HG03354 (cell line): ENCODE data around the gene ANAPC2.
A peak's percentile ranks its signal among the peaks of the same experiment; 100 is the strongest.

Source experiments
- ATAC-seq: cut with Tn5 transposase; IDR thresholded peaks from one replicate; pipeline ENCODE4 v1.9.1; 2021; ENCODE audit warnings: mild to moderate bottlenecking; ENCODE audit not compliant: unreplicated experiment, poor library complexity, severe bottlenecking

The ANAPC2 gene

GRCh38 chr9:137227853-137228505, 39.6 kb upstream of the ANAPC2 start:
- ATAC-seq, result no peak

GRCh38 chr9:137227054-137227852, 38.9 kb upstream of the ANAPC2 start, which contains the start of gene RNF224:
RNF224 (plus strand) TSS chr9:137227502; CDS start chr9:137228336, 834 bp downstream.
- no peak for ATAC-seq

GRCh38 chr9:137226338-137227053, 38.1 kb upstream of the ANAPC2 start:
- no peak for ATAC-seq

- no peak for ATAC-seq
Observed at GRCh38 chr9:137225699-137226331, 37.5 kb upstream of the ANAPC2 start.

- ATAC-seq, result no peak
Observed at GRCh38 chr9:137224830-137225694, 36.7 kb upstream of the ANAPC2 start, which contains the start of gene CYSRT1. CYSRT1 (plus strand) TSS chr9:137225174; CDS start chr9:137225622, 448 bp downstream.

- ATAC-seq, result peak; percentile 74
Observed at GRCh38 chr9:137223078-137223970, 35.0 kb upstream of the ANAPC2 start.

- no peak for ATAC-seq
Observed at GRCh38 chr9:137222190-137223077, 34.1 kb upstream of the ANAPC2 start, which contains the start of gene RNF208. RNF208 (minus strand) TSS chr9:137222240; CDS start chr9:137221212, 1,028 bp downstream.

GRCh38 chr9:137221506-137222111, 33.2 kb upstream of the ANAPC2 start:
- ATAC-seq, result no peak

- ATAC-seq, result no peak
Observed at GRCh38 chr9:137221095-137221505, 32.7 kb upstream of the ANAPC2 start.

GRCh38 chr9:137220317-137221094, 32.1 kb upstream of the ANAPC2 start:
- ATAC-seq, result no peak

GRCh38 chr9:137219757-137220316, 31.5 kb upstream of the ANAPC2 start:
- ATAC-seq, result no peak

- no peak for ATAC-seq
Observed at GRCh38 chr9:137218754-137219271, 30.5 kb upstream of the ANAPC2 start.

- no peak for ATAC-seq
Observed at GRCh38 chr9:137218212-137218753, 29.9 kb upstream of the ANAPC2 start.

GRCh38 chr9:137217276-137218211, 29.2 kb upstream of the ANAPC2 start:
- no peak for ATAC-seq
